BE2C (cell line): ENCODE results near the gene CPEB4.
A peak's percentile ranks its signal among the peaks of the same experiment; 100 is the strongest.

Experiments
- DNase-seq: peaks from one replicate; pipeline ENCODE4 v3.0.0-alpha.2; 2020
- H3K27me3 ChIP-seq: fragments of 250-450 bp; sonication (Bioruptor Pico); 2 replicates; pipeline ENCODE4 v1.5.1; 2020; ENCODE audit warnings: mild to moderate bottlenecking
- H3K36me3 ChIP-seq: fragments of 250-450 bp; sonication (Bioruptor Pico); 2 replicates; pipeline ENCODE4 v1.5.1; 2020; ENCODE audit warnings: mild to moderate bottlenecking
- H3K4me1 ChIP-seq: fragments of 250-450 bp; sonication (Bioruptor Pico); 2 replicates; pipeline ENCODE4 v1.5.1; 2020
- H3K4me3 ChIP-seq: 2 replicates; pipeline ENCODE4 v1.5.1; 2011; ENCODE audit warnings: low read depth, low read length
- H3K9me3 ChIP-seq: fragments of 250-450 bp; sonication (Bioruptor Pico); 2 replicates; pipeline ENCODE4 v1.5.1; 2020
- CTCF ChIP-seq: IDR thresholded peaks from 2 replicates; pipeline ENCODE4 v1.5.1; 2012; ENCODE audit warnings: mild to moderate bottlenecking, low read depth, low read length

The CPEB4 gene

GRCh38 chr5:173962436-173962972, 74.4 kb downstream of the CPEB4 start:
- TF ChIP-seq CTCF, result no peak
- H3K4me1 ChIP-seq, result no peaks in the 10 kb centered on the region
- no peak overlapping the region; the same call in 1 of the 2 replicates for H3K4me3 ChIP-seq
- no peaks in the 10 kb centered on the region for H3K9me3 ChIP-seq
- H3K36me3 ChIP-seq, result no peaks in the 10 kb centered on the region; the same call in none of the 2 replicates
- no peak for DNase-seq
- H3K27me3 ChIP-seq, result no peaks in the 10 kb centered on the region

- H3K27me3 ChIP-seq, result no peaks in the 10 kb centered on the region
- no peak for TF ChIP-seq CTCF
- peaks cover 4% of the 10 kb centered on the region for H3K4me1 ChIP-seq
- H3K36me3 ChIP-seq, result no peaks in the 10 kb centered on the region; the same call in none of the 2 replicates
- DNase-seq, result no peak
- peak overlapping the region; percentile 70 for H3K4me3 ChIP-seq
- H3K9me3 ChIP-seq, result no peaks in the 10 kb centered on the region
Observed at GRCh38 chr5:173963182-173963838, 75.2 kb downstream of the CPEB4 start.

- TF ChIP-seq CTCF, result no peak
- no peaks in the 10 kb centered on the region for H3K27me3 ChIP-seq
- peak; percentile 64 for DNase-seq
- peak overlapping the region; percentile 70 for H3K4me3 ChIP-seq
- H3K4me1 ChIP-seq, result peaks cover 4% of the 10 kb centered on the region
- no peaks in the 10 kb centered on the region for H3K9me3 ChIP-seq
- no peaks in the 10 kb centered on the region; the same call in none of the 2 replicates for H3K36me3 ChIP-seq
Observed at GRCh38 chr5:173963867-173964441, 75.8 kb downstream of the CPEB4 start.

- H3K4me1 ChIP-seq, result peaks cover 4% of the 10 kb centered on the region
- DNase-seq, result no peak
- no peaks in the 10 kb centered on the region for H3K9me3 ChIP-seq
- no peak for TF ChIP-seq CTCF
- no peaks in the 10 kb centered on the region; the same call in 1 of the 2 replicates for H3K36me3 ChIP-seq
- H3K27me3 ChIP-seq, result no peaks in the 10 kb centered on the region
- no peak overlapping the region for H3K4me3 ChIP-seq
Observed at GRCh38 chr5:173964506-173964905, 76.4 kb downstream of the CPEB4 start.

GRCh38 chr5:173967241-173967640, 79.1 kb downstream of the CPEB4 start:
- Histone ChIP-seq H3K36me3 (no peaks in the 10 kb centered on the region), H3K27me3 (no peaks in the 10 kb centered on the region), H3K4me3 (no peak overlapping the region), H3K4me1 (peaks cover 4% of the 10 kb centered on the region), H3K9me3 (no peaks in the 10 kb centered on the region)
- TF ChIP-seq CTCF, result no peak
- no peak for DNase-seq
